ENCODE results near the gene PPP4C. TPM values are rescaled to one million over a fixed set of nuclear protein-coding genes. Genes with fewer than 3 reads are reported as not detected.

The PPP4C gene
- 221 and 246 TPM in 2 replicates for total RNA-seq

DNA sequence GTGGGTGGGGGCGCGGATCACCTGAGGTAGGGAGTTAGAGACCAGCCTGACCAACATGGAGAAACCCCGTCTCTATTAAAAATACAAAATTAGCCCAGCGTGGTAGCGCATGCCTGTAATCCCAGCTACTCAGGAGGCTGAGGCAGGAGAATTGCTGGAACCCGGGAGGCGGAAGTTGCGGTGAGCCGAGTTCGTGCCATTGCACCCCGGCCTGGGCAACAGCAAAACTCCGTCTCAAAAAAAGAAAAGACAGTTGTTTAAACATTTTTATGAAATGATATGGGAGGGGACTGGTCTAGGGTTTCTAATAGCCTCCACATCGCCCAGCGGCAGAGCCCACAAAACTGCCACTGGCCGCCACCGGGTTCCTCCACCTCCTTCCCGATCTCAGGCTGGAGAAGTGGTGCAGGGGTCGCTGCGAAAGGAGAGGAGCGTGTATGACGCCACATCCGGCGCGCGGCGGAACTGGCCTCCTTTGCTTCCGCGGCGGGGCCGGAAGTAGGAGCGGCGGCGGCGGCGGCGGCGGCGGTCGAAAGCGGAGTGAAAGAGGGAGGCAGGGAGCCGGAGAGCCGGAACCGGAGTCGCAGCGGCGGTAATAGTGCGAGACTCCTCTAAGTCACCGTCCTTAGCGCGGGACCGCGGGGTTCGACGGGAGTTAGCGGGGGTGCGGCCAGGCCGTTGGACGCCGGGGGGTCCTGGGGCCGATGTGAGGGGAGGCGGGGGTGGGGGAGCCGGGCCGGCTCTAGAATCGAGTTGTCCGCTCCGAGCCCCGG is at the start of gene PPP4C:
PPP4C (plus strand) TSS at position 492 of the 773 bp plus-strand sequence. CDS start 384 bp downstream, outside the sequence.

DNA sequence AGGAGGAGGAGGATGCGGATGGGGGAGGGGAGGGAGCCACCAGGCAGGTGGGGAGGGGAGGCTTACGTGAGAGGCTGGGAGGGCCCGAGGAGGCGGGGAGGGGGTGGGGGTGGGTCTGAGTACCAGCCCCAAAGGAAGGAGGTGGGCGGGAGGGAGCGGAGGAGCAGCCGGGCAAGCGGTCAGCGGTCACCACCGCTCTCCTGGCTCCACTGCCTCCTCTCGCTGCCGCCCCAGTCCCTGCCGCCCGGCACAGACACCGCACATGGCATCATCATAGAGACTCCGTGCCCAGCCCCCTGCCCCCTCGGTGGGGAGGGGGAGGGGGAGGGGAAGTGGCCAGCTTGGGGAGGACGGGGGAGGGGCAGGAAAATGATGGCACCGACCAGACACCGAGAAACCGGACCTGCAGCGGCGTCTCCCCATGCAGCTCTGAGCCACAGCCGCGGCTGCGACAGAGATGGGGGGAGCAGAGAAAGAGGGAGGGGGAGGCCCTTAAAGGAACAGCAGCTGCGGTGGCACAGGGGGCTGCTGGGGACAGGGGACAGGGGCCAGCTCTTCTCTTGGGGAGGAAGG is 44.9 kb upstream of the PPP4C start, which contains the start of gene TLCD3B:
TLCD3B (minus strand) TSS at position 431 of the 573 bp plus-strand sequence. CDS start 744 bp downstream, outside the sequence.

GRCh38 chr16:30065102-30065942 is 10.5 kb upstream of the PPP4C start, which contains the start of gene ALDOA:
Gene ALDOA (plus strand): TSS chr16:30065760. CDS start chr16:30066898, 1,138 bp downstream.

DNA sequence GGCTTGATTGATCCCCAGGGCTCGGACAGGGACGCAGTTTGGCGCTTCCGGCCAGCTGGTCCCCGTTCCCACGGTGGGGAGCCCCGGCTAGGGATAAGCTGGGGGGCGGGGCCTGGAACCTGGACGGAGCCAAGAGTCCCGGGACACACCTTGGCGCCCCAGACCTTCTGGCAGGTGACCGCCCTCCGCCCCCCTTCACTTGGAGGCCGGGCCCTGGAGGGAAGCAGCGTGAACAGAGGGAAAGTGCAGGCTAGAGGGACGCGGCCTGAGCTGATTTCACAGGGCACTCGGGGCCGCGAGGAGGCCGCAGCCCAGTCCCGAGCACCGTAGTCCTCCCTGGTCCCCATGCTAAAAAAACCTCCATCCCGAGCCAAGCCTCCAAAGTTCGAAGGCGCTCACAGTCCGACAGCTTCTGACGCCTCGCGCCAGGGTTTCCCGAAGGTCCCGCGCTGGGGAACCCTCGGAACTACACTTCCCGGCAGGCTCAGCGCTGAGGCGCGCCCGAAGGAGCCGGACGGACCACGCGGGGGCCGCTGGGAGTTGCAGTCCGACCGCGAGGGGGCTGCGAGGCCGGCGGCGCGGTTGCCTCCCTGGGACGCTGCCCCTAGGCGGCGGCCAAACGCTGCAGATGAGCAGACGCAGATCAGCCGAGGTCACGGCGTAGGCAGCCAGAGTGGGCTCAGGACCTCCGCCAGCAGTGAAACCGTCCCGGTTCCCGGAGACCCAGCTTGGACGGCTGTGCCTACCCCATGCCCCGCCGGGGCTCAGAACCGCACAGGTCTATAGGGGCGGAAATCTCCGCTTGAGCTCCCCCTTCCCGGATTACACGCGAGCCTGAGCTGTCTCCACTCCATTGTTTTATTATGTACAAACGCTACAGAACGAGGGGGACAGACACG is 15.9 kb downstream of the PPP4C start, which contains the start of gene TBX6:
TBX6 (minus strand) TSS at position 451 of the 899 bp plus-strand sequence. CDS start 731 bp downstream, outside the sequence.

DNA sequence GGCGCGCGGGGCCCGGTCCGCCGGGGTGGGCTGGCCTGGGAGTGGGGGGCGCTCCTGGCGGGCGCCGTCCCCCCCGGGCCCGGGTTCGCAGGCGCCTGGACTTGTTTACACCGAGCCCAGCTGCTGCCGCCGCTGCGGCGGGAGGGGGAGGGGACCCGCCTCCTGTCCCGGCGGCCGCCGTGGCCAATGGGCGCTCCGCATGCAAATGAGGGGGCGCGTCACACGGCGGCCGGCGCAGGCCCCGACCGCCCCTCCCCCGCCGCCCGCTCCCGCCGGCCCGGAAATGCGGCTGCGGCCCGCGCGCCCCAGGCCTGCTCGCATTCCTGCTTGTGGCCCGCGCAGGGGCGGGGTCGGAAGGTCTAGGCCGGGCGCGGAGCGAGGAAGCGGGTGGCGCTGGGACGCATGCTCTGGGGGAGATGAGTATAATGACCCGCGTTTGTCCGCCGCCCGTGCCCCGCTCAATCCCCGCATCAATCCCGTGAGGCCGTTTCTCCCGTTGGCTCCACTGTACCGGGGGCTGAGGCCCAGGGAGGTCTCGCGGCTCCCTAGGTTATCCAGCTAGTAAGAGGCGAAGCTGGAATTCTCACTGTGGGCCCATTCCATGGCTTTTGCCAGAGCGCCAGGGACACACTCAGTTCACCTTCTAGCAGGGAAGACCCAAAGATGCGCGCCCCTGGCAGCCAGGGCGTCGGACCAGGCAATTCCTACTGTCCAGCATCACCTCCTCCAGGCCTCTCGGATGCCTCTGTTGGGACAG is 20.5 kb downstream of the PPP4C start, which contains the start of gene YPEL3:
YPEL3 (minus strand) TSS at position 109 of the 757 bp plus-strand sequence. CDS start 731 bp downstream, outside the sequence.

DNA sequence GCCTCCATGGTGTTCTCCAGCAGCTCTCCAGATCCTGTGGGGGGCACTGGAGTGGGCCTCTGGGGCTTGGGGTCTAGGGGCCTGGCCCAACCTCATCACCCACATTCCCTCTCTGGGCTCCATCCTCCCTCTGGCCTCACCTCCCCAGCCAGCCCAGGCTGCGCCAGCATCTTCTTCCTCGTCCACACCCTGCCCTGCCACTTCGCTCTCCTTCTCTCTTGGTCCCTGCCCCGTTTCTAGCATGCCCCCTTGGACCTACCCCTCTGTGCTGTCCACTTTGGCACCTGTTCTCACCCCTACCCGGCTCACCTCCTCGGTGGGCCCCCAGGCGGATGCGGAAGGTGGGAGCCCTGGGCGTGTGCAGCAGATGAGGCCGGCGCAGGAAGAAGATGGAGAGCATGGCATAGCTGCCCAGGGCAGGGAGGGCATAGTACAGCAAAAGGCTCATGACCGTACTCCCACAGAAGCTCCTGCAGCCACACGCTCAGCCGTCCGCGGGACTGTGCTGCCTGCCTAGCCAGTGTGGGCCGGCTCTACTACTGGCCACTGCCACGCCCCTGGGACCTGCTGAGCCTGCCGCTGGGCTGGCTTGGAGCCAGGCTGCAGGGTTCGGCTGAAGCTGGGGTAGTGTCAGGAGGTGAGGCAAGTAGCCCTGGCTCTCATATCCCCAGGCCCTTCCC is 37.4 kb downstream of the PPP4C start, which contains the start of gene GDPD3:
GDPD3 (minus strand) TSS at position 507 of the 680 bp plus-strand sequence; CDS start at position 448, 59 bp downstream.

Other genes starting within 250 kb of the PPP4C start
- 56.0 and 67.3 TPM in 2 replicates for gene CDIPT, start 212.8 kb upstream of the PPP4C start, total RNA-seq
- 1.2 and 3.7 TPM in 2 replicates for gene SEZ6L2, start 176.4 kb upstream of the PPP4C start, total RNA-seq
- 1.2 and 2.4 TPM in 2 replicates for gene ASPHD1, start 175.5 kb upstream of the PPP4C start, total RNA-seq
- gene KCTD13, start 149.8 kb upstream of the PPP4C start, total RNA-seq = 4.7 and 5.7 TPM in 2 replicates
- 61.0 and 61.1 TPM in 2 replicates for gene TMEM219, start 113.9 kb upstream of the PPP4C start, total RNA-seq
- 97.0 TPM in 2 replicates for gene TAOK2, start 102.1 kb upstream of the PPP4C start, total RNA-seq
- gene HIRIP3, start 80.4 kb upstream of the PPP4C start, total RNA-seq = 4.9 and 6.4 TPM in 2 replicates
- 17.3 and 18.3 TPM in 2 replicates for gene INO80E, start 79.8 kb upstream of the PPP4C start, total RNA-seq
- gene DOC2A, start 65.0 kb upstream of the PPP4C start, total RNA-seq = 0.09 and 0.38 TPM in 2 replicates
- gene C16orf92, start 52.8 kb upstream of the PPP4C start, total RNA-seq = not detected in 2 replicates
- gene TLCD3B, start 44.7 kb upstream of the PPP4C start, total RNA-seq = 0.09 TPM in 2 replicates
- 358 and 754 TPM in 2 replicates for gene ALDOA, start 10.2 kb upstream of the PPP4C start, total RNA-seq
- gene TBX6, start 15.9 kb downstream of the PPP4C start, total RNA-seq = 0.09 and 0.19 TPM in 2 replicates
- gene YPEL3, start 20.2 kb downstream of the PPP4C start, total RNA-seq = 6.2 and 9.3 TPM in 2 replicates
- gene GDPD3, start 37.5 kb downstream of the PPP4C start, total RNA-seq = 0.81 and 1.3 TPM in 2 replicates
- 25.6 and 28.0 TPM in 2 replicates for gene MAPK3, start 47.2 kb downstream of the PPP4C start, total RNA-seq
- 0.75 and 2.7 TPM in 2 replicates for gene CORO1A, start 107.6 kb downstream of the PPP4C start, total RNA-seq
- gene BOLA2B, start 117.7 kb downstream of the PPP4C start, total RNA-seq = 39.0 and 39.6 TPM in 2 replicates
- gene SLX1A, start 117.9 kb downstream of the PPP4C start, total RNA-seq = 39.4 and 46.1 TPM in 2 replicates
- gene SULT1A3, start 123.3 kb downstream of the PPP4C start, total RNA-seq = 1.7 and 2.8 TPM in 2 replicates
- gene NPIPB13, start 172.5 kb downstream of the PPP4C start, total RNA-seq = 0.94 and 1.3 TPM in 2 replicates